CD4-positive, alpha-beta T cell treated with Interferon alpha-2 for 1 hour (primary cell): ENCODE results near the gene GGA1.

Experiments
- DNase-seq, 2 donors: peaks; one replicate each; pipeline ENCODE4 v3.0.0-alpha.2; 2020 to 2022

GGA1 gene, protein sequence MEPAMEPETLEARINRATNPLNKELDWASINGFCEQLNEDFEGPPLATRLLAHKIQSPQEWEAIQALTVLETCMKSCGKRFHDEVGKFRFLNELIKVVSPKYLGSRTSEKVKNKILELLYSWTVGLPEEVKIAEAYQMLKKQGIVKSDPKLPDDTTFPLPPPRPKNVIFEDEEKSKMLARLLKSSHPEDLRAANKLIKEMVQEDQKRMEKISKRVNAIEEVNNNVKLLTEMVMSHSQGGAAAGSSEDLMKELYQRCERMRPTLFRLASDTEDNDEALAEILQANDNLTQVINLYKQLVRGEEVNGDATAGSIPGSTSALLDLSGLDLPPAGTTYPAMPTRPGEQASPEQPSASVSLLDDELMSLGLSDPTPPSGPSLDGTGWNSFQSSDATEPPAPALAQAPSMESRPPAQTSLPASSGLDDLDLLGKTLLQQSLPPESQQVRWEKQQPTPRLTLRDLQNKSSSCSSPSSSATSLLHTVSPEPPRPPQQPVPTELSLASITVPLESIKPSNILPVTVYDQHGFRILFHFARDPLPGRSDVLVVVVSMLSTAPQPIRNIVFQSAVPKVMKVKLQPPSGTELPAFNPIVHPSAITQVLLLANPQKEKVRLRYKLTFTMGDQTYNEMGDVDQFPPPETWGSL

DNA sequence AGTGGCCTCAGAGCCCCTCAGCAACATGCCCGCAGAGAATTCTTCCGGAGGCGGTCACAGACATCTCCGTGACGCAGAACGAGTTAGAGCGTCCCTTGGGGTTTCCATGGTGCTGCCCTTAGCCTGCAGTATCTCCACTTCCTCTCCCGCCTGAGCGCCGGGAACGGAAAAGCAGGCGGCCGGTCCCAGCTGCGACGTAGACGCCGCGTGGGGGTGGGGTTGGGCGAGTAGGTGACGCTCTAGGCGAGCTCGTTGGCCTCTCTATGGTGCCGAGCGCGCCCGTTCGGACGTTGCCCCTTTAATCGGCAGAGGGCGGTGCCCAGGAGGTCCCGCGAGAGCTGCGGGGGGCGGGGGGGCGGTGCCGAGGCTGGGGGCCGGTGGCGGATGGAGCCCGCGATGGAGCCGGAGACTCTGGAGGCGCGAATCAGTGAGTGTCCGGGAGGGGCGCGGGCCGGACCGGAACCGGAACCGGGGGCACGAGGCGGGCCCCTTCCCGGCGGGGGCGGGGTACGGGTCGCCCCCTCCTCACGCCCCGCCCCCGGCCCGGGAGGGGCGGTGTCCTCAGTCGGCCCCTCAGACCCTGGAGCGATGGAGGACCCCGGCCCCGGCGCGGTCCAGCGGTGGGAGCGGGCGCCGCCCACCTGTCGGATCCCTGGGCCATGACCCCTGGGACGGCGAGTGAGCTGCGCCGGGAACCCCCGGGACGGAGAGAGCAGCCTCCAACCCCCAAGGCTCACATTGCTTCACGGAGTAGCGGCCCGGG is at the start of gene GGA1:
Gene GGA1, plus strand, starts transcription at position 358 of the 763 bp plus-strand sequence. Its CDS starts 27 bp downstream, at position 385.
- DNase-seq, result peak; percentile 98

GRCh38 chr22:37559521-37559900 is 49.1 kb upstream of the GGA1 start:
- no peak for DNase-seq

DNA sequence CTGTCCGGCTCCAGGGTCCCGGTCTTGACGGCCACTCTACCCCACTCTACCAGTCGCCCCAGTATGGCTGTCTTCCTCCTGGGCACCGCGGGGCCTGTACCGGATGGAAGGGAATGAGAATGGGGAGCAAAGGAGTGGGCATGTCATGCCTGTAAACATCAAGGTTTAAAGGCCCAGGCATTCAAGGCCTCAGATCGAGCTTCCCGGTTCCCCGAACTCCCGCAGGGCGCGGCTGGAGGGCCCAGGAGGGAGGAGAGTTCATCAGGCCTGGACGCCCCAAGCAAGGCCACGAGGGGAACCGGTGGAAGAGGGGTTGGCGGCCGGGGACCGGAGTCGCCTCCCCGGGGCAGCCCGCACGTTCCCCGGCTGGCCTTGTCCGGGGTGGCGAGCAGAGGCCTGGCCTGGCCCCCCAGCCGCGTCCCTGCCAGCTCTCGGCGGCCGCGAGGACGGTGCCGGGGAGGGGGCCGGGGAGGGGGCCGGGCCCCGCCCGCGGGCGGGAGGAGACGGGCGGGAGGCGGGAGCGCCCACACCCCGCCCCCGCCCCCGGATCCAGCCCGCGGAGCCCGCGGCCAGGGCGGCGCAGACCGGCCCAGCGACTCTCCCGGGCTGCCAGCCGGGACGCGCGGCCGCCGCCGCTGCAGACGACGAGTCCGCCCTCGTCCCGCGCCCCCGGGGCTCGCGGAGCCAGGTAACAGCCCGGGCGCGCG is 48.6 kb upstream of the GGA1 start, which contains the start of gene CDC42EP1:
Gene CDC42EP1, plus strand, starts transcription at position 580 of the 707 bp plus-strand sequence. CDS start 5,870 bp downstream, outside the sequence.
- DNase-seq, result no peak

GRCh38 chr22:37560608-37561211 is 47.9 kb upstream of the GGA1 start:
- DNase-seq, result no peak

DNA sequence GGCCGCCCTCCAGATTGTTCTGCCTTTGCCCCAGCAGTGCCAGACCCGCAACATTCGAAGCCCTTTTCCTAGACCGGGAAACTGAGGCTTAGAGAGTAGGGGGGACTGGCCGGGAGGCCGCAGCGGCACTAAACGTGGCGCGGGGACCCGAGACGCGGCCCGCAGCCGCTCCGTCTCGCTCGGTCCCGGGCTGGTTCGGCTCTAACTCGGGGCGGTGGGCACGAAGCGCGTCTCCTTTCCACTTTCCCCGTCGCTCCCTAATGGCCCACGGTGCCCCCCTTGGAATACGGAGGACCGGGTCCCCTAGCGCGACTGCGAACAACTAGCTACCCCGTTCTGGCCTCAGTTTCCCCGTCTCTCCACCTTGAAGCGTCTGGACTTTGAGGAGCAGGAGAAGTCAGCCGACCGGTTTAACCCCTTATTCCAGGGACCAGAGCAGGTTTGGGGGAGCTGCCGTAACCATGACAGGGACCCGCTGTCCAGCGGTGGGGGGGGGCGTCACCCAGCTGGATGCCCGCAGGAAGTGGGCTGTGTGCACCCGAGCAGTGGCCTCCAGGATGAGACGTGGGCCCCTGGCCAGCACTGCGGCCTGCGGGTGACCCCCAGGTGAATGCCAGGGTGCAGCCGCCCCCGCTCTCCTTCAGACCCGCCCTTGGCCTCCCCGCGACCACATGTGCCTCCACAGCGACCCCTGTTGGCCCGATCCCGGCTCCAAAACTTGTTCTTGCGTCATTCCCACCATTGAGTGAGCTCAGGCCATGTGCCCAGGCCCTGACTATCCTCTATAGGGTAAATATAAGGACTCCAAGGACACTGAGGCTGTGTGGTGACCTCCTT is 47.2 kb upstream of the GGA1 start:
- peak; percentile 73 to 77 for DNase-seq

GRCh38 chr22:37562049-37562875 is 46.4 kb upstream of the GGA1 start:
- no peak for DNase-seq

DNA sequence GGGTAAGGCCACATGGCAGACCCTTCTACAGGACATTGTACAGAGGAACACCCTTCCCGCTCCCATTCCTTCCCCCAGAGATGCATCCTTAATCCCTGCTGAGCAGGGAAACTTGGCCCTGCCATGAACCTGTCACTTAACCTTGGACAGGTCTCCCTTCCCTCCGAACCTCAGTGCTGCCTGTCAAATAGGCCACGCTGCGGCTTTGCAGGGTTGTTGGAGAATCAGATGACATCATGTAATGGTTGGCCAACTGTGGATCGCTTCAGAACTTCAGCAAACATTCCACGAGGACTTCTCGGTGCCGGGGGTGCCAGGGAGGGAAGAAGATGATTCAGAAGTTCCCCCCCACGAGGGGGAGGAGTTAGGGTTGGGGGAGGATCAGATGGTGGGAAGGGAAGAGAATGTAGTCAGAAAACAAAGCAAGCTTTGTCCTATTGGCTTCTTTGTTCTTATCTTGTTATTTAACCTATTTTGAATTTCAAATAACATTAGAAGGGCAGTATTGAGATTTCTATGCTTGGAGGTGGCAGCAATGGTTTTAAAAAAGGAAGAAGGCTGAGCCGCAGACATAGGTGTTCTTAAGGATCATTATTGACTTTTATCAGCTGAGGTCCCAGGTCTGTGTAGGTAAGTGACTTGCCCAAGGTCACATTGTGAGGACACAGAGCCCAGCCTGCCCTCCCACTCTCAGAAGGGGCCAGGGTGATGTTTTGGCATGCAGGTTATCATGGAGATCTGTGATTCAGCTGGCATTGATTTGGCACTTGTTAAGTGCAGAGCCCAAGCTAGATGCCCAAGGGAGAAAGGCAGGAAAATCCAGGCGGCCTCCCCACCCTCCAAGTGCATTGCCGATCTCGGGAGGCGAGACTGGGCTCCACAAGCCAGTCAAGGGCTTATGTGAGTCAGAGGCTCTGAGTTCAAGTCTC is 45.2 kb upstream of the GGA1 start:
- DNase-seq, result no peak

DNA sequence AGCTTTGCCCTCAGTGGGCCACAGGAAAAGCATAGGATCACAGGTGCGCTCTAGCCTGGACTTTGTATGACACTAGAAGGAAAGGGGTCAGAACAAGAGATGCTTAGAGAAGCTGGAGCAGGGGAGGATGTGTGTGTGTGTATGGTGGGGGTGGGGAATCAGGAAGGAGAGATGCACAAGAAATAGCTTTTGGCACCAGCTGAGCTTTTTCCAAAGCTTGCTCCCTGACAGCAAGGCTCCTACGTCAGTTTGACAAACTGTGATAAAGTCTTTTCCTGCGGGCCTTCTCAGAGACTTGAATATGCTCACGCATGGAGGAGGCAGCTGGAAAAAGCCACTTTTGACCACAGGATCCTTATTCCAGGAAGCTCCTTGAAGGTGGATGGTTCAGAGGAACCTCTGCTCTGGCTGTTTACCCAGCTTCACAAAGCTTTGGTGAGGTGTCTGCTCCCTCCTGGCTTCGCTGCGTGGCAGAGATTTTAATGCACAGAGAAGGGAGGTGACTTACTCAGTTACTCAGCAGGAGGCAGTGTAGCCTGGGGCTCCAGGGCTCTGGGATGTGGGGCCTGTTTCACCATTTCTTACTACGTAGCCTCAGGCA is 44.4 kb upstream of the GGA1 start:
- no peak for DNase-seq

GRCh38 chr22:37565830-37566229 is 42.8 kb upstream of the GGA1 start:
- DNase-seq, result no peak

DNA sequence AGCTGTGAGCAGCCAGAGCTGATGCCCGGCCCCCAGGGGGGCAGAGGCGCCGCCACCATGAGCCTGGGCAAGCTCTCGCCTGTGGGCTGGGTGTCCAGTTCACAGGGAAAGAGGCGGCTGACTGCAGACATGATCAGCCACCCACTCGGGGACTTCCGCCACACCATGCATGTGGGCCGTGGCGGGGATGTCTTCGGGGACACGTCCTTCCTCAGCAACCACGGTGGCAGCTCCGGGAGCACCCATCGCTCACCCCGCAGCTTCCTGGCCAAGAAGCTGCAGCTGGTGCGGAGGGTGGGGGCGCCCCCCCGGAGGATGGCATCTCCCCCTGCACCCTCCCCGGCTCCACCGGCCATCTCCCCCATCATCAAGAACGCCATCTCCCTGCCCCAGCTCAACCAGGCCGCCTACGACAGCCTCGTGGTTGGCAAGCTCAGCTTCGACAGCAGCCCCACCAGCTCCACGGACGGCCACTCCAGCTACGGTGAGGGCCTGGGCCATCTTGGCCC is 42.3 kb upstream of the GGA1 start:
- DNase-seq, result peak; percentile 52 to 58

GRCh38 chr22:37566903-37567798 is 41.5 kb upstream of the GGA1 start:
- peak; percentile 91 to 94 for DNase-seq

- DNase-seq, result no peak
These were observed 40.6 kb upstream of the GGA1 start for GRCh38 chr22:37568012-37568411.

DNA sequence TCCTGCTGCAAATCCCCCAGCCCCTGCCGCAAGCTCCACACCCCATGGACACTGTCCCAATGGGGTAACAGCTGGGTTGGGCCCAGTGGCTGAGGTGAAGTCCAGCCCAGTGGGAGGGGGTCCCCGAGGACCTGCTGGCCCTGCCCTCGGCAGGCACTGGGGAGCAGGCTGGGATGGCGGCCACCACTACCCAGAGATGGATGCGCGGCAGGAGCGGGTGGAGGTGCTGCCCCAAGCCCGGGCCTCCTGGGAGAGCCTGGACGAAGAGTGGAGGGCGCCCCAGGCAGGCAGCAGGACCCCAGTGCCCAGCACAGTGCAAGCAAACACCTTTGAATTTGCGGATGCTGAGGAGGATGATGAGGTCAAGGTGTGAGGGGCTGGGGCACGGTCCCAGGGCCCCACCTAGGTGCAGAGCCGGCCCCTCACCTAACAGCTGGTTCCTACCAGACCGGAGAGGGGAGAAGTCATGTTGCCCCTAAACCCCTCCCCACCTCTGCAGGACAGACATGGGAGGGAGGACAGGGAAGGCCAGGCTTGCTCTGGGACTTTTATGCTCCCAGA is 40.1 kb upstream of the GGA1 start:
- no peak for DNase-seq

GRCh38 chr22:37569009-37569920 is 39.4 kb upstream of the GGA1 start:
- DNase-seq, result no peak

DNA sequence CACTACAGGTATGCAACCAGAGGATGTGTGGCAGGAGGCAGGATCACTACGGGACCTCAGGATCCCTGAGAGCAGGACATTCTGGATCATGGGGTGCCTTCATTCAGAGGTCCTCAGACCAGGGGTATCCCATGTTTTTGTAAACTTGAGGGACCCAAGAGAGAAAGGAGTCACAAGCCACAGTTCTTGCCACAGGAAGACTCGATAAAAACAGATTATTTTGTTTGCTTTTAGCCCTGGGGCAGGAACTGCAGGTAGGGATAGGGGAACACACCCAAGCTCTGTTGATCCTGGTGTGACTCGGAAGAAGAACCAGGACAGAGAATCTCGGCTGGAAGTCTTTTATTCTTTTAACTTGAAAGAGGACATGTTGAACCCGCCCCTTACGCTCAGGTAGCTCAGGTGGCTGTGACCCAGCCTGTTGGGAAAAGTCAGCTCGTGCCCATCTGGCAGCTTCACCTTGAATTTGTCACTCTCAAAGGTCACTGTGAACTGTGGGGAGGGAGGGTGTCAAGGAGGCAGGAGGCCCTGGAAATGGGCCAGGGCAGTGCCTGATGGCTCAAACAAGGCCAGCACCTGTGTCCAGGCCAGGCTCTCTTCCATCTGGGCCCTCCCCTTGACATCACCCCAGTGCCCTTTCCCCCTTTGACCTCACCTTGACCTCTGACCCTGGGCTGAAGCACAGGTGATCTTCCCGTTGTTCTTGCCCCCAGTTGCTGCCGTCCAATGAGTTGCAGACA is 38.5 kb upstream of the GGA1 start:
- no peak for DNase-seq

- no peak for DNase-seq
These were observed 38.0 kb upstream of the GGA1 start for GRCh38 chr22:37570661-37570976.
